Parathyroid adenoma (tissue), 2 donors: ENCODE results near the gene LRRC73.

Experiments used
- H2AFZ ChIP-seq: fragments of 300-600 bp; sonication (generic); one replicate; pipeline ENCODE4 v1.7.0; 2017; ENCODE audit warnings: antibody characterized with exemption, mild to moderate bottlenecking
- H3K27ac ChIP-seq: fragments of 300-600 bp; sonication (generic); one replicate; pipeline ENCODE4 v1.7.0; 2017
- H3K27me3 ChIP-seq: fragments of 300-600 bp; sonication (generic); one replicate; pipeline ENCODE4 v1.7.0; 2017; ENCODE audit warnings: low read length; ENCODE audit not compliant: control insufficient read depth, insufficient read depth
- H3K36me3 ChIP-seq: fragments of 300-600 bp; sonication (generic); one replicate; pipeline ENCODE4 v1.7.0; 2017; ENCODE audit warnings: low read length; ENCODE audit not compliant: control insufficient read depth, insufficient read depth
- H3K4me1 ChIP-seq: fragments of 300-600 bp; sonication (generic); one replicate; pipeline ENCODE4 v1.7.0; 2017; ENCODE audit warnings: control low read depth
- H3K4me2 ChIP-seq: fragments of 300-600 bp; sonication (generic); one replicate; pipeline ENCODE4 v1.7.0; 2017; ENCODE audit warnings: low read length
- H3K4me3 ChIP-seq: fragments of 300-600 bp; sonication (generic); one replicate; pipeline ENCODE4 v1.7.0; 2017; ENCODE audit warnings: low read depth, low read length
- H3K79me2 ChIP-seq: fragments of 300-600 bp; sonication (generic); one replicate; pipeline ENCODE4 v1.7.0; 2017; ENCODE audit warnings: control low read depth
- H3K9ac ChIP-seq: fragments of 300-600 bp; sonication (generic); one replicate; pipeline ENCODE4 v1.7.0; 2017; ENCODE audit warnings: mild to moderate bottlenecking
- H3K9me3 ChIP-seq: fragments of 300-600 bp; sonication (generic); one replicate; pipeline ENCODE4 v1.7.0; 2017; ENCODE audit warnings: low read length; ENCODE audit not compliant: control insufficient read depth
- CTCF ChIP-seq: fragments of 300-600 bp; sonication (generic); IDR thresholded peaks from one replicate; pipeline ENCODE4 v1.7.0; 2017; ENCODE audit warnings: antibody characterized with exemption, mild to moderate bottlenecking
- donor health status: primary hyperparathyroidism.

Gene LRRC73

DNA sequence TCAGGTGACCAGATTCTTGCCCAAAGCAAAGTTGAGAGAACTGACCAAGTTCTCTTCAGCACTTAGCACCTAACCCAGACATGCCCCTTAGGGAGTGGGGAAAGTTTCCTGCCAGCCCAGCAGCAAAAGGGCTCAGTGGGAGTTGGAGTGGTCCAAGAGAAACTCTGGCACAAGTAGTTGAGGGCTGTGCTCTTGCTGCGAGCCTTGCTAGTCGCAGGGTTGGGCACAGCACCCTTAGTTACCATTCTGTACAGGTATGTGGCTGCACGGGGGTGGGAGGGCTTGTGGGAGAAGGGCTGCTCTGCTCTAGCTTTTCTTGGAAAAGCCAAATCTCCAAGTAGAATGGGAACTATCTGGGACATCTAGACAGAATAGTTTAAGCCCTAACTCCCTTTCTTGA lies 13.1 kb upstream of the LRRC73 start:
- Histone ChIP-seq H3K27ac (no peak overlapping the region), H3K9me3 (no peaks in the 10 kb centered on the region), H3K79me2 (no peaks in the 10 kb centered on the region), H3K4me3 (no peak overlapping the region), H3K4me1 (peaks cover 7% of the 10 kb centered on the region), H3K9ac (no peak overlapping the region), H3K27me3 (no peaks in the 10 kb centered on the region), H3K36me3 (no peaks in the 10 kb centered on the region), H2AFZ (no peak overlapping the region), H3K4me2 (no peak overlapping the region)
- no peak for TF ChIP-seq CTCF

- no peaks in the 10 kb centered on the region for H3K36me3 ChIP-seq
- TF ChIP-seq CTCF = no peak
- no peaks in the 10 kb centered on the region for H3K27me3 ChIP-seq
Observed at GRCh38 chr6:43522547-43523261, 12.6 kb upstream of the LRRC73 start.

DNA sequence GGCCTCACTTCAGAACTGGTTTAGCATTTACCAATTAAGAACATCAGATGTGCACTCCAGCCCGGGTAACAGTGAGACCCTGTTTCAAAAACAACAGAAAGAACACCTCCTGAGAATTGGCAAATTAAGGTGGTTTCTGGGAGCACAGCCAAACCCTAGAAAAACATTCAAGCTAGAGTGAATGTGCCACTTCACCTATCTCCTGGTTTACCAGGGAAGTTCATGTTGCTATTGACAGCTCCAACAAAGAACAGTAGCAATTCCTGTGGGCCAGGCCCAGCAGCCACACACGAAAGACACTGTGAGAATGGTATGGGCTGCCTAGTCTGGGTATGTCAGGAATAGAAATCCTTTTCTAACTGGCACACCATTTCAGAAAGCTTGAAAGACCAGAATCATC lies 11.7 kb upstream of the LRRC73 start:
- Histone ChIP-seq H3K4me1 (peaks cover 13% of the 10 kb centered on the region), H3K79me2 (peaks cover 9% of the 10 kb centered on the region), H3K9me3 (no peaks in the 10 kb centered on the region), H3K4me3 (no peak overlapping the region), H3K36me3 (no peaks in the 10 kb centered on the region), H2AFZ (no peak overlapping the region), H3K4me2 (no peak overlapping the region), H3K9ac (no peak overlapping the region), H3K27me3 (no peaks in the 10 kb centered on the region), H3K27ac (no peak overlapping the region)
- TF ChIP-seq CTCF = no peak

More at GRCh38 chr6:43522547-43523261, 12.6 kb upstream of the LRRC73 start:
- Histone ChIP-seq H3K4me3 (no peak overlapping the region), H3K9me3 (no peaks in the 10 kb centered on the region), H3K4me1 (peaks cover 13% of the 10 kb centered on the region), H3K79me2 (peaks cover 3% of the 10 kb centered on the region), H3K27ac (no peak overlapping the region), H2AFZ (no peak overlapping the region), H3K9ac (no peak overlapping the region), H3K4me2 (no peak overlapping the region)

DNA sequence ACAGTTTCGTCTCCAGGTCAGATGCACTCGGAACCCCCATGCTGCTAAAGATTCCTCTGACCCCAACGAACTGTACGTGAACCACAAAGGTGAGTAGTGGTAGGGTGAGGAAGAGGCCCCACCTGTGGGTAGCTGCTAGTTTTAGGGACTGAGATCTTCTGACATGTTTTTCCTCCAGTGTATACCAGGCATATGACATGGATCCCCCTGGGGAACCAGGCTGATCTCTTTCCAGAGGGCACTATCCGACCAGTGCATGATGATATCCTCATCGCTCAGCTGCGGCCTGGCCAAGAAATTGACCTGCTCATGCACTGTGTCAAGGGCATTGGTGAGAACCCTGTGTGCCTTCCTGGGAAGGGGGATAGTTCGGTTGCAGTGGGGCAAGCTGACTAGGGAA lies 10.0 kb upstream of the LRRC73 start:
- Histone ChIP-seq H3K79me2 (peaks cover 22% of the 10 kb centered on the region), H3K4me1 (peaks cover 18% of the 10 kb centered on the region), H3K9me3 (no peaks in the 10 kb centered on the region), H3K27ac (no peak overlapping the region), H3K27me3 (no peaks in the 10 kb centered on the region), H3K4me3 (no peak overlapping the region), H3K9ac (no peak overlapping the region), H3K4me2 (no peak overlapping the region), H3K36me3 (no peaks in the 10 kb centered on the region), H2AFZ (no peak overlapping the region)
- TF ChIP-seq CTCF = no peak
